ENCODE measurements around the gene C2orf72.

C2orf72 gene

GRCh38 chr2:231047274-231047922 lies 10.1 kb downstream of the C2orf72 start:
- no peaks in the 10 kb centered on the region for H3K36me3 ChIP-seq
- no peak overlapping the region for H3K4me3 ChIP-seq (ENCODE audit: low read depth in 1 of 2, low read length in 1 of 2)
- peaks cover 2% of the 10 kb centered on the region in 2 experiments for H3K4me1 ChIP-seq (ENCODE audit: control insufficient read depth in 1 of 2, insufficient read depth in 1 of 2, low read depth in 1 of 2, low read length in 1 of 2)
- no peak overlapping the region for H3K27ac ChIP-seq
- H3K9me3 ChIP-seq: no peaks in the 10 kb centered on the region
- no peak for TF ChIP-seq CTCF (IDR thresholded peaks at IDR 0.05)
- H3K27me3 ChIP-seq: peaks cover 82% of the 10 kb centered on the region

- Histone ChIP-seq H3K4me1 (ENCODE audit: control insufficient read depth in 1 of 2, insufficient read depth in 1 of 2, low read depth in 1 of 2, low read length in 1 of 2) (peaks cover 6 to 10% of the 10 kb centered on the region in 2 experiments), H3K36me3 (no peaks in the 10 kb centered on the region), H3K27ac (no peak overlapping the region), H3K27me3 (peaks cover 82% of the 10 kb centered on the region), H3K4me3 (ENCODE audit: low read depth in 1 of 2, low read length in 1 of 2) (no peak overlapping the region), H3K9me3 (no peaks in the 10 kb centered on the region)
- no peak for TF ChIP-seq CTCF (IDR thresholded peaks at IDR 0.05)
Measured at GRCh38 chr2:231047923-231048915, 10.9 kb downstream of the C2orf72 start.

- TF ChIP-seq CTCF (IDR thresholded peaks at IDR 0.05): no peak
- Histone ChIP-seq H3K4me1 (ENCODE audit: control insufficient read depth in 1 of 2, insufficient read depth in 1 of 2, low read depth in 1 of 2, low read length in 1 of 2) (peaks cover 6 to 11% of the 10 kb centered on the region in 2 experiments), H3K4me3 (ENCODE audit: low read depth in 1 of 2, low read length in 1 of 2) (no peak overlapping the region), H3K27ac (no peak overlapping the region), H3K27me3 (peaks cover 85% of the 10 kb centered on the region), H3K36me3 (no peaks in the 10 kb centered on the region), H3K9me3 (no peaks in the 10 kb centered on the region)
Measured at GRCh38 chr2:231049286-231050017, 12.1 kb downstream of the C2orf72 start.

- Histone ChIP-seq H3K27me3 (peaks cover 91% of the 10 kb centered on the region), H3K4me3 (ENCODE audit: low read depth in 1 of 2, low read length in 1 of 2) (no peak overlapping the region), H3K36me3 (no peaks in the 10 kb centered on the region), H3K27ac (no peak overlapping the region), H3K4me1 (ENCODE audit: control insufficient read depth in 1 of 2, insufficient read depth in 1 of 2, low read depth in 1 of 2, low read length in 1 of 2) (peaks cover 6 to 11% of the 10 kb centered on the region in 2 experiments), H3K9me3 (no peaks in the 10 kb centered on the region)
- TF ChIP-seq CTCF (IDR thresholded peaks at IDR 0.05): no peak
Measured at GRCh38 chr2:231050018-231050901, 12.9 kb downstream of the C2orf72 start.
